Measurements from ENCODE around the gene DCBLD1.
"Not testable (repeated sequence)": the region's sequence is repeated elsewhere in the genome, so short reads cannot be mapped to it uniquely, and the experiment has no call there.

The DCBLD1 gene

GRCh38 chr6:117508450-117508971 lies 26.0 kb downstream of the DCBLD1 start:
- no peak for DNase-seq (ENCODE audit: low read depth in 1 of 2, low spot score in 1 of 2)
- TF ChIP-seq JUND (IDR thresholded peaks at IDR 0.05; ENCODE audit: low read depth): no peak
- in situ Hi-C loops (cut with HindIII; ENCODE audit: low pct_unique_long_range_greater_than_20kb, low sequenced_read_pairs): no loop called here

GRCh38 chr6:117509021-117509420 lies 26.5 kb downstream of the DCBLD1 start:
- in situ Hi-C loops (cut with HindIII; ENCODE audit: low pct_unique_long_range_greater_than_20kb, low sequenced_read_pairs): no loop called here
- DNase-seq (ENCODE audit: low read depth in 1 of 2, low spot score in 1 of 2): no peak
- TF ChIP-seq JUND (IDR thresholded peaks at IDR 0.05; ENCODE audit: low read depth): no peak

- DNase-seq (ENCODE audit: low read depth in 1 of 2, low spot score in 1 of 2): no peak
- no peak for TF ChIP-seq JUND (IDR thresholded peaks at IDR 0.05; ENCODE audit: low read depth)
- in situ Hi-C loops (cut with HindIII; ENCODE audit: low pct_unique_long_range_greater_than_20kb, low sequenced_read_pairs): no loop called here
Measured at GRCh38 chr6:117512056-117512828, 29.8 kb downstream of the DCBLD1 start.

DNA sequence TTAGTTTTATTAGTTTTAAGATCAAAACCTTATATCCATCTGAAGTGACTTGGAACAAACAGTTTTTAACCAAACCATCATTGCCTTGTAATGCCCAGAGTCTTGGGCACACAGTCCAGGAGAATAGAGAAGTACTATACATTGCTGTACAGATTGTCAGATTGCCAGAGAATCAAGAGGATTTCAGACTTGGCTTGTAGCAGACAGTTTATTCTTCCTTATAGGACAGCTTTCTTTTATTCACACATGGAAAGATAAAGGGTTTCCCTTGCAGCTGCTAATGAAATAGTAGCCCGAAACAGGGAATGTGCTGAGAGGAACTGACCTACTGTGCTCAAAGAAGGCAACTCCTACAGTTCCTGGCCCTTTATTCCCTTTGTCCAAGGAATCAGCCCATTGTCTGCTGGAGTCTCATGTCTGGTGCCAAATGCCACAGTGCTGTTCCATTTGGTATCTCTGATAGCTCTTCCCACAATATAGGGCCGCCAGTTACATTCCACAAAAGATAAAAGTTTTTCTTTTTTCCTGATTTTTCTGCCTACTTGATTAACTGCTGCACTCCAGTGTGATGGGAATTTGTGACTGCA lies 30.6 kb downstream of the DCBLD1 start:
- peak in 1 of 2 experiments; percentile 9 for DNase-seq (ENCODE audit: low read depth in 1 of 2, low spot score in 1 of 2)
- in situ Hi-C loops (cut with HindIII; ENCODE audit: low pct_unique_long_range_greater_than_20kb, low sequenced_read_pairs): no loop called here
- no peak for TF ChIP-seq JUND (IDR thresholded peaks at IDR 0.05; ENCODE audit: low read depth)

DNA sequence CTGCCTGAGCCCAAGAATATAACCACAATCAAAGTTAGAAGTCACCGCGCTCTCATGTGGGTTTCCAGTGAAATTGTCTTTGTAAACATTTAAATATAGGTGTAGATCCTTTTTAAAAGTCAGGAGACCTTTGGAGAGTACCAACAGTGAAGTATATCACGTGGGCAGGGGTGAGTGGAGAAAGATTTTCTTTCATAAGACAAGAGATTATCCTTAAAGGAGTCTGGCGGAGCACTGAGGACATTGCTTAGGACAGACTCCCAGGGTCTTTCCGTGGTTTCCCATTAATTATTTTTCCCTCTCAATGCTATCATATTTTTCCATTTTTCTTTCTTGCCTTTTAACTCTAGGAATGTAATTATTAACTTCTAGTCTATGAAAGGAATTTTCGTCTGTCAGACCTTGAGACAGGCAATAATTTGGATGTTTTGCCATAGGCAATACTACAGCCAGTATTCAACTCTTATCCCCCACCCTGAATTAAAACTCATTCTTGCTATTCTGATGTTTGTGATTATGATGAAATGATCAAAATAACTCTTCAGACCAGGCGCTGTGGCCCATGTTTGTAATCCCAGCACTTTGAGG lies 31.4 kb downstream of the DCBLD1 start:
- in situ Hi-C loops (cut with HindIII; ENCODE audit: low pct_unique_long_range_greater_than_20kb, low sequenced_read_pairs): no loop called here
- DNase-seq (ENCODE audit: low read depth in 1 of 2, low spot score in 1 of 2): no peak
- no peak for TF ChIP-seq JUND (IDR thresholded peaks at IDR 0.05; ENCODE audit: low read depth)

GRCh38 chr6:117514655-117515054 lies 32.2 kb downstream of the DCBLD1 start:
- in situ Hi-C loops (cut with HindIII; ENCODE audit: low pct_unique_long_range_greater_than_20kb, low sequenced_read_pairs): no loop called here
- no peak for TF ChIP-seq JUND (IDR thresholded peaks at IDR 0.05; ENCODE audit: low read depth)
- DNase-seq (ENCODE audit: low read depth in 1 of 2, low spot score in 1 of 2): no peak

- DNase-seq (ENCODE audit: low read depth in 1 of 2, low spot score in 1 of 2): no peak
- TF ChIP-seq JUND (IDR thresholded peaks at IDR 0.05; ENCODE audit: low read depth): no peak
- in situ Hi-C loops (cut with HindIII; ENCODE audit: low pct_unique_long_range_greater_than_20kb, low sequenced_read_pairs): no loop called here
Measured at GRCh38 chr6:117515326-117515725, 32.9 kb downstream of the DCBLD1 start.

- not testable (repeated sequence) for DNase-seq (ENCODE audit: low read depth in 1 of 2, low spot score in 1 of 2)
Measured at GRCh38 chr6:117517995-117518394, 35.5 kb downstream of the DCBLD1 start.

DNA sequence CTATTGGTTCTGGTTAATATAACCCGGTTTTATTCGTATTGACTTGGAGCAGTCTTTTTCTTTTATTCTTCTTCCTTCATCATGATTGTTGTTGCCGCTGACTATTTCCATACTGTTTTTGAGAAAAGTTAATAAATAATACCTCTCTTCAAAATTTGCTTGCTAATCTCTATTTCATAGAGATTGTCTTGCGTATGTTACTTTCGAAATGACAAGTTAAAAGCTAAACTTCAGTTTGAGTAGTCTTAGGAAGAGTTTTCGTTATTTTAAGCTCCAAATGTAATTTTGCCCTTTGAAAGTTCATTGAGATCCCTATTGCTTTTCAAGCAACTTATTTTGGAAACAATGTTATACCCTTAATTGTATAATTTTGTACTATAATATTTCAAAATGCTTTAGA lies 36.4 kb downstream of the DCBLD1 start:
- TF ChIP-seq JUND (IDR thresholded peaks at IDR 0.05; ENCODE audit: low read depth): no peak
- in situ Hi-C loops (cut with HindIII; ENCODE audit: low pct_unique_long_range_greater_than_20kb, low sequenced_read_pairs): no loop called here
- DNase-seq (ENCODE audit: low read depth in 1 of 2, low spot score in 1 of 2): no peak

More at GRCh38 chr6:117517995-117518394, 35.5 kb downstream of the DCBLD1 start:
- in situ Hi-C loops (cut with HindIII; ENCODE audit: low pct_unique_long_range_greater_than_20kb, low sequenced_read_pairs): not testable (repeated sequence)

DNA sequence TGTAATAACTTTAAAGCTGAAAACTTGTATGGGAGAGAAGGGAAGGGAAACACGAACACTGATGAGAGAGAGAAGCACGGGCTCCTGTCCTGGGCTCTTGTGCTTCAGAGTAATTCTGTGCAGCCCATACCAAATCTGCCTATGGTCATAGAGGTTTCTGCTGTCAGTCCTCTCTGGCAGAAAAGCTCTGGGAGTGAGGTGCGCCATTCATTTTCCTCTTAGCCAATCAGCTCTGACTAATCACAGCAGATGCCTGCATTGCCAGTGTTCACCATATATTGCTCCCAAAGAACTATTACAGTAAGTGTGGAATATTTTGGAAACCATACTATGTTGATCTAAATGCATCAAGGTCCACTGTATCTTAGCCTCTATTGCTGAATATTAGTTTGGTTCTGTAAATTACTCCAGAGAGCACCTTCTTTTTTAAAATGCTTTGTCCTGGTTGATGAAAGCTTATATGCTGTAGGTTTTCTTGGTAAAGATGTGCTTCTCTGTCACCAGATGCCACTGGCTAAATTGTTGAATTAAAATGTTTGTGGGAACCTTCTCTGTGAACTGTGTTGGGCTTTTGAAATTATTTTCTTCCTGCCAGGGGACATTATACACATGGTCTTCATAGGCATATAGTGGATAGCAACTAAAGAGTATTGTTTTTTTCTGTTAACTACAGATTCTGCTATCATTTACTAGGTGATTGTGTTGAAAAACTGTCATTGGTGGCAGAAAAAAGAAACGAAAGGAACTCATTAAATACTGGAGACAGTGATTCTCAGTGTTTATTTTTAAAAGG lies 38.3 kb downstream of the DCBLD1 start:
- DNase-seq (ENCODE audit: low read depth in 1 of 2, low spot score in 1 of 2): no peak
- TF ChIP-seq JUND (IDR thresholded peaks at IDR 0.05; ENCODE audit: low read depth): no peak
- in situ Hi-C loops (cut with HindIII; ENCODE audit: low pct_unique_long_range_greater_than_20kb, low sequenced_read_pairs): no loop called here

DNA sequence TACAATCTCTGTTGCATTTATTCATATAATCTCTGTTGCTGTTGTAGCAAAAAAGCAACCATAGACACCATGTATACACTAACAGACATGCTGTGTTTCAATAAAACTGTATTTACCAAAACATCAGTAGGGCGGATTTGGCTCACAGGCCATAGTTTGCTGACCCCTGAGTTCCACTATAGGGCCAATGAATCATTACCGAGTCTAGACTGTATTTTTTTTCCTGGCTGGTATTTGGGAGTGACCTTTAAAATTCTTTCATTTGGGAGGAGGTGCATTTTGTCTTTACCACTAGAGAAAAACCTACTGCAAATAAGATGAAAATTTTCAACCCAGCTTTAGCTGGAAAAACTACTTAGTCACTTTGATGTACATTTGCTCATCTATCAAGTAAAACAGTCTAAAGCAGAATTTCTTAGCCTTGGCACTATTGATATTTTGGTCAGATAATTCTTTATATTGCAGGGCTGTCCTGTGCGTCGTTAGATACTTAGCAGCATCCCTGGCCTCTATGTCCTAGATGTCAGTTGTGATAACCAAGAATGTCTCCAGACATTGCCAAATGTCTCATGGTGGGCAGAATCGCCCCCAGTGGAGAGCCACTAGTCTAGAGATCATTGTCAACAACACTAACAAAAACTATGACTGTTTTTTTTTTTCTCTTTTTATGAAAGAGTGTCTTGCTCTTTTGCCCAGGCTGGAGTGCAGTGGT lies 39.5 kb downstream of the DCBLD1 start:
- in situ Hi-C loops (cut with HindIII; ENCODE audit: low pct_unique_long_range_greater_than_20kb, low sequenced_read_pairs): no loop called here
- no peak for DNase-seq (ENCODE audit: low read depth in 1 of 2, low spot score in 1 of 2)
- TF ChIP-seq JUND (IDR thresholded peaks at IDR 0.05; ENCODE audit: low read depth): no peak

- TF ChIP-seq JUND (IDR thresholded peaks at IDR 0.05; ENCODE audit: low read depth): no peak
- no peak for DNase-seq (ENCODE audit: low read depth in 1 of 2, low spot score in 1 of 2)
- in situ Hi-C loops (cut with HindIII; ENCODE audit: low pct_unique_long_range_greater_than_20kb, low sequenced_read_pairs): no loop called here
Measured at GRCh38 chr6:117525607-117526006, 43.1 kb downstream of the DCBLD1 start.

All from T47D (cell line).